ENCODE data around the gene LEFTY1.
"Not testable (repeated sequence)": the region's sequence is repeated elsewhere in the genome, so short reads cannot be mapped to it uniquely, and the experiment has no call there.

The LEFTY1 gene

GRCh38 chr1:225888289-225888897 lies 553 bp downstream of the LEFTY1 start:
- Histone ChIP-seq H3K27me3 (ENCODE audit: control insufficient read depth, insufficient read depth, low read length, poor library complexity, severe bottlenecking) (peaks cover 53% of the 10 kb centered on the region), H3K27ac (ENCODE audit: insufficient read depth, low read depth, low read length, poor library complexity, severe bottlenecking) (no peak overlapping the region), H3K9me3 (ENCODE audit: control insufficient read depth, low read length) (no peaks in the 10 kb centered on the region), H3K4me3 (ENCODE audit: insufficient read depth, low read depth, low read length) (no peak overlapping the region), H3K4me1 (ENCODE audit: control insufficient read depth, insufficient read depth, low read length) (no peaks in the 10 kb centered on the region), H3K36me3 (ENCODE audit: control insufficient read depth, insufficient read depth, low read length) (no peaks in the 10 kb centered on the region)
- WGBS, 2 experiments = 76% methylated on average over 18 of the region's 18 CpGs

- not testable (repeated sequence) for H3K4me1 ChIP-seq (ENCODE audit: control insufficient read depth, insufficient read depth, low read length); H3K9me3 ChIP-seq (ENCODE audit: control insufficient read depth, low read length); H3K36me3 ChIP-seq (ENCODE audit: control insufficient read depth, insufficient read depth, low read length); H3K27ac ChIP-seq (ENCODE audit: insufficient read depth, low read depth, low read length, poor library complexity, severe bottlenecking); H3K4me3 ChIP-seq (ENCODE audit: insufficient read depth, low read depth, low read length)
- WGBS, 2 experiments = 8 to 12% methylated on average over 41 to 43 of the region's 56 CpGs
- H3K27me3 ChIP-seq (ENCODE audit: control insufficient read depth, insufficient read depth, low read length, poor library complexity, severe bottlenecking) = peaks cover 60% of the 10 kb centered on the region
Observed at GRCh38 chr1:225887554-225888288, 1.2 kb downstream of the LEFTY1 start.

GRCh38 chr1:225887030-225887314 lies 2.0 kb downstream of the LEFTY1 start:
- WGBS, 2 experiments = 90 to 91% methylated on average over 7 of the region's 7 CpGs
- Histone ChIP-seq H3K9me3 (ENCODE audit: control insufficient read depth, low read length) (no peaks in the 10 kb centered on the region), H3K4me3 (ENCODE audit: insufficient read depth, low read depth, low read length) (no peak overlapping the region), H3K36me3 (ENCODE audit: control insufficient read depth, insufficient read depth, low read length) (no peaks in the 10 kb centered on the region), H3K27ac (ENCODE audit: insufficient read depth, low read depth, low read length, poor library complexity, severe bottlenecking) (no peak overlapping the region), H3K4me1 (ENCODE audit: control insufficient read depth, insufficient read depth, low read length) (no peaks in the 10 kb centered on the region), H3K27me3 (ENCODE audit: control insufficient read depth, insufficient read depth, low read length, poor library complexity, severe bottlenecking) (peaks cover 68% of the 10 kb centered on the region)

GRCh38 chr1:225886159-225887029 lies 2.6 kb downstream of the LEFTY1 start:
- H3K27ac ChIP-seq (ENCODE audit: insufficient read depth, low read depth, low read length, poor library complexity, severe bottlenecking) = no peak overlapping the region
- WGBS, 2 experiments = 92 to 94% methylated on average over 17 to 18 of the region's 19 CpGs
- no peaks in the 10 kb centered on the region for H3K9me3 ChIP-seq (ENCODE audit: control insufficient read depth, low read length)
- H3K36me3 ChIP-seq (ENCODE audit: control insufficient read depth, insufficient read depth, low read length) = no peaks in the 10 kb centered on the region
- peaks cover 73% of the 10 kb centered on the region for H3K27me3 ChIP-seq (ENCODE audit: control insufficient read depth, insufficient read depth, low read length, poor library complexity, severe bottlenecking)
- H3K4me1 ChIP-seq (ENCODE audit: control insufficient read depth, insufficient read depth, low read length) = peaks cover 1% of the 10 kb centered on the region
- no peak overlapping the region for H3K4me3 ChIP-seq (ENCODE audit: insufficient read depth, low read depth, low read length)

- 92 to 93% methylated on average over 6 of the region's 6 CpGs for WGBS, 2 experiments
- H3K4me3 ChIP-seq (ENCODE audit: insufficient read depth, low read depth, low read length) = no peak overlapping the region
Observed at GRCh38 chr1:225885336-225885735, 3.6 kb downstream of the LEFTY1 start.

GRCh38 chr1:225883616-225884265 lies 5.2 kb downstream of the LEFTY1 start:
- Histone ChIP-seq H3K4me3 (ENCODE audit: insufficient read depth, low read depth, low read length) (no peak overlapping the region), H3K36me3 (ENCODE audit: control insufficient read depth, insufficient read depth, low read length) (no peaks in the 10 kb centered on the region), H3K27me3 (ENCODE audit: control insufficient read depth, insufficient read depth, low read length, poor library complexity, severe bottlenecking) (peaks cover 84% of the 10 kb centered on the region), H3K4me1 (ENCODE audit: control insufficient read depth, insufficient read depth, low read length) (peaks cover 5% of the 10 kb centered on the region), H3K9me3 (ENCODE audit: control insufficient read depth, low read length) (no peaks in the 10 kb centered on the region), H3K27ac (ENCODE audit: insufficient read depth, low read depth, low read length, poor library complexity, severe bottlenecking) (no peak overlapping the region)
- 82 to 87% methylated on average over 11 of the region's 11 CpGs for WGBS, 2 experiments

More at GRCh38 chr1:225885336-225885735, 3.6 kb downstream of the LEFTY1 start:
- Histone ChIP-seq H3K9me3 (ENCODE audit: control insufficient read depth, low read length) (no peaks in the 10 kb centered on the region), H3K4me1 (ENCODE audit: control insufficient read depth, insufficient read depth, low read length) (peaks cover 5% of the 10 kb centered on the region), H3K27me3 (ENCODE audit: control insufficient read depth, insufficient read depth, low read length, poor library complexity, severe bottlenecking) (peaks cover 84% of the 10 kb centered on the region), H3K36me3 (ENCODE audit: control insufficient read depth, insufficient read depth, low read length) (no peaks in the 10 kb centered on the region), H3K27ac (ENCODE audit: insufficient read depth, low read depth, low read length, poor library complexity, severe bottlenecking) (no peak overlapping the region)

- Histone ChIP-seq H3K9me3 (ENCODE audit: control insufficient read depth, low read length) (no peaks in the 10 kb centered on the region), H3K4me3 (ENCODE audit: insufficient read depth, low read depth, low read length) (peak overlapping the region; percentile 83), H3K27ac (ENCODE audit: insufficient read depth, low read depth, low read length, poor library complexity, severe bottlenecking) (no peak overlapping the region), H3K36me3 (ENCODE audit: control insufficient read depth, insufficient read depth, low read length) (no peaks in the 10 kb centered on the region), H3K27me3 (ENCODE audit: control insufficient read depth, insufficient read depth, low read length, poor library complexity, severe bottlenecking) (peaks cover 76% of the 10 kb centered on the region), H3K4me1 (ENCODE audit: control insufficient read depth, insufficient read depth, low read length) (peaks cover 5% of the 10 kb centered on the region)
- 10% methylated on average over 63 of the region's 63 CpGs for WGBS, 2 experiments
Observed at GRCh38 chr1:225882694-225883615, 6.0 kb downstream of the LEFTY1 start.

- no peak within 1 kb of the TSS for H3K27ac ChIP-seq (ENCODE audit: insufficient read depth, low read depth, low read length, poor library complexity, severe bottlenecking)
- H3K4me1 ChIP-seq (ENCODE audit: control insufficient read depth, insufficient read depth, low read length) = peaks cover 5% of the 10 kb centered on the region
- 0% methylated on average over 64 of the region's 64 CpGs for WGBS, 2 experiments
- H3K27me3 ChIP-seq (ENCODE audit: control insufficient read depth, insufficient read depth, low read length, poor library complexity, severe bottlenecking) = peaks cover 68% of the 10 kb centered on the region
- H3K36me3 ChIP-seq (ENCODE audit: control insufficient read depth, insufficient read depth, low read length) = no peaks in the 10 kb centered on the region
- H3K9me3 ChIP-seq (ENCODE audit: control insufficient read depth, low read length) = no peaks in the 10 kb centered on the region
- peak within 1 kb of the TSS; percentile 83 for H3K4me3 ChIP-seq (ENCODE audit: insufficient read depth, low read depth, low read length)
Observed at GRCh38 chr1:225881959-225882693, 6.8 kb downstream of the LEFTY1 start, which contains the start of gene TMEM63A. Gene TMEM63A (minus strand): TSS chr1:225882380. CDS start chr1:225877580, 4,800 bp downstream.
